CD4-positive, alpha-beta T cell treated with Interleukin-6 for 4 hours (primary cell): Measurements from ENCODE around the gene NUDT13.

Experiments used
- DNase-seq: peaks from one replicate; pipeline ENCODE4 v3.0.0-alpha.2; 2020; ENCODE audit warnings: mixed read lengths

The NUDT13 gene

DNA sequence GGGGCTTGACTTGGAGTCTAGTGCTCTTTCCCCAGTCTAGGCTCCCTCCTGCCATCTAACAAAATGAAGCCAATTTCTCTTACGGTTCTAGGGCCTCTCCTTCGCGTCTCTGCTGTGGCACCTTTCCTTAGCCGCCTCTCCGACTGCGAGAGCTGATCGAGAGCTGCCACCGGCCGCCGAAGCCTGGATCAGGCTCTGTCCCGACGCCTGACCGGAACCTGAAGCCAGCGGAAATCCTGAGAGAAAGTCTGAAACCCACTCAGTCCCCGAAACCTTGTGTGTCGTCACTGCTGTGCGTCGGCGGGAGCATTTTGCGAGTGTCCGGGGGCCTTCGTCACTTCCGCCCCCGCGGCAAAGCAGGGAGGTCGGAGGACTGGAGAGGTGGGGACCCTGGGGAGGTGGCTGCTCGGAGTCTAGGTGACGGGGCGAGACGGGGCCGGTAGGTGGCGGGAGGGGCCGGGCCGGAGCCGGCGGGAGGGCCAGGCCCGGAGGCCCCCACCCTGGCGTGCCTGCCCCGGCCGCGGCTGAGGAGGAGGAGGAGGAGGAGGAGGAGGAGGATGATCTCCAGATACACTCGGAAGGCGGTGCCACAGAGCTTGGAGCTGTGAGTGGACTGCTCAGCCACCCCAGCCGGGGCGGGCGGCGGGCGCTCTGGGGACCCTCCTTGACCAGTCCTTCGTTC, 57.7 kb downstream of the NUDT13 start, which contains the start of the genes ECD and FAM149B1:
Gene ECD, minus strand, starts transcription at position 226 of the 682 bp plus-strand sequence. CDS start 4,071 bp downstream, outside the sequence.
Gene FAM149B1, plus strand, starts transcription at position 337 of the 682 bp plus-strand sequence. Its CDS starts 221 bp downstream, at position 558.
- DNase-seq: peak; percentile 90

DNA sequence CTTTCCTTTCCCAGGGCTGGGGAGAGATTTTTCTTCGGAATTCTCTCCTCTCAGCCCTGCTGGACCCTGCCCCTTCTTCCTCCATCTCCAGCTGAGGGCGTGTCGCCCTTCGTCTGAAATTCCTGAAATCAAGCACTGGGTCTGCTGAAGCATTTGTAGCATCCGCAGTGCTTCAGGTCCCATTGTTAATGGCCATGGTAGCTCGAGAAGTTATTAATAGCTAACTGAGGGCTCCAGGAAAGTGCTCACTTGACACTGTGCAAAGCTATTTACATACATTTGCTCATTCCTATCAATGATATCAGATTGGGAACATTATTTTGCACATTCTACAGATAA, 58.2 kb downstream of the NUDT13 start:
- no peak for DNase-seq

DNA sequence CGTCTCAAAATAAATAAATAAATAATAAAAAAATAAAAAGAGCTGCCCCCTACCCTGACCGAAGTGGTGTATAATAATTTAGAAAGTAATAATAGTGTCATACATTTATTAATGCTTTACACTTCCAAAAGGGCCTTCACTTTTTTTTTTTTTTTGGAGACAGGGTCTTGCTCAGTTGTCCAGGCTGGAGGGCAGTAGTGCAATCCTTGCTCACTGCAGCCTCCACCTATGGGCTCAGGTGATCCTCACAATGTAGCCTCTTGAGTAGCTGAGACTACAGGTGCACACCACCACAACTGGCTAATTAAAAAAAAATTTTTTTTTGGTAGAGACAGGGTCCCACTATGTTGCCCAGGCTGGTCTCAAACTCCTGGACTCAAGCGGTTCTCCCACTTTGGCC, 59.1 kb downstream of the NUDT13 start:
- no peak for DNase-seq

DNA sequence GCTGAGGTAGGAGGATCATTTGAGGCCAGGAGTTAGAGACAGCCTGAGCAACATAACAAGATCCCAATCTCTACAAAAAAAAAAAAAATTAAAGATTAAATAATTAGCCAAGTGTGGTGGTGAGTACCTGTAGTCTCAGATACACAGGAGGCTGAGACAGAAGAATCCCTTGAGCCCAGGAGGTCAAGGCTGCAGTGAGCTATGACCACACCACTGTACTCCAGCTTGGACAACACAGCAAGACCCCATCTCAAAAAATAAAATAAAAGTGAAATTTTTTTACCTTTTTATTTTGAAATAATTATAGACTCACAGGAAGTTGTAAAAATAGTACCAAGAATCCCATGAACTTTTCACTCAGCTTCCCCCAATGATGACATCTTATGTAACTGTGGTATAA, 62.6 kb downstream of the NUDT13 start:
- DNase-seq: no peak

DNA sequence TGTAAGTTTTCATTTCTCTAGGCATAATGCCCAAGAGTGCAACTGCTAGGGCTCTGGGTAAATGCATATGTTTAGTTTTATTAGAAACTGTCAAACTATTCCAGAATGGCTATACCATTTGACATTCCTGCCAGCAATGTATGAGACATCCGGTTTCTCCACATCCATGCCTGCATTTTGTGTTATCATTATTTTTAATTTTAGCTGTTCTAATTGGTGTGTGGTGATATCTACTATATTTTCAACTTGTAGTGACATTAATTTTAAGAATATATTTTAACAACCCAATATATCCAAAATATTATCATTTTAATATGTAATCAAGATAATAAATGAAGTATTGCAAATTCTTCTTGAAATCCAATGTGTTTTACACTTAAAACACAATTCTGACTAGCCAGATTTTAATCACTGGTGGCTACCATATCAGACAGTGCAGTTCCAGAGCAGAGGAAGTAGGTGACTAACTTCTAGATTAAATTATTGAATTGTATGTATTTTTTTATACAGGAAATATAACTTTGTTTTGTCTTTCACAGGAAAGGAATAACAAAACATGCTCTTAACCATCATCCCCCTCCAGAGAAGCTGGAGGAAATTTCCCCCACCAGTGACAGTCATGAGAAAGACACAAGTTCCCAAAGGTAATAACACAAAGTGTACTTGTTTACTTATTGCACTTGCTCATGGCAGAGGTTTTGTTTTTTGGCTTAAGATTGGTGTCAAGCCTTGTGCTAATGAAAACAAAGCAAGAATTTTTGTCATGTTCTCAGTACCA, 64.1 kb downstream of the NUDT13 start:
- DNase-seq: no peak
